HG02642 (cell line): ENCODE results near the gene YJU2.
A peak's percentile ranks its signal among the peaks of the same experiment; 100 is the strongest.
"Not testable (repeated sequence)": the region's sequence is repeated elsewhere in the genome, so short reads cannot be mapped to it uniquely, and the experiment has no call there.

ENCODE experiments used
- ATAC-seq: cut with Tn5 transposase; IDR thresholded peaks from one replicate; pipeline ENCODE4 v1.9.1; 2021; ENCODE audit warnings: mild to moderate bottlenecking; ENCODE audit not compliant: unreplicated experiment, poor library complexity

The YJU2 gene

GRCh38 chr19:4246767-4247593 is at the start of gene YJU2:
Gene YJU2 (plus strand): TSS chr19:4247080. CDS start chr19:4247147, 67 bp downstream.
- peak; percentile 90 for ATAC-seq

- ATAC-seq, result no peak
These were observed 49.7 kb upstream of the YJU2 start for GRCh38 chr19:4197228-4197624.

GRCh38 chr19:4197625-4198466 is 49.0 kb upstream of the YJU2 start:
- no peak for ATAC-seq

GRCh38 chr19:4198467-4199126 is 48.3 kb upstream of the YJU2 start:
- ATAC-seq, result no peak

GRCh38 chr19:4199699-4200293 is 47.1 kb upstream of the YJU2 start:
- ATAC-seq, result no peak

- no peak for ATAC-seq
These were observed 45.8 kb upstream of the YJU2 start for GRCh38 chr19:4200940-4201542.

- ATAC-seq, result no peak
These were observed 45.1 kb upstream of the YJU2 start for GRCh38 chr19:4201798-4202197.

- ATAC-seq, result no peak
These were observed 39.9 kb upstream of the YJU2 start for GRCh38 chr19:4206818-4207484.

GRCh38 chr19:4208385-4209094 is 38.3 kb upstream of the YJU2 start:
- ATAC-seq, result no peak

GRCh38 chr19:4210166-4210731 is 36.6 kb upstream of the YJU2 start:
- no peak for ATAC-seq

GRCh38 chr19:4213116-4213515 is 33.8 kb upstream of the YJU2 start:
- no peak for ATAC-seq

- ATAC-seq, result no peak
These were observed 31.1 kb upstream of the YJU2 start for GRCh38 chr19:4215807-4216206.

- ATAC-seq, result no peak
These were observed 30.0 kb upstream of the YJU2 start for GRCh38 chr19:4216846-4217245.

- ATAC-seq, result no peak
These were observed 29.2 kb upstream of the YJU2 start for GRCh38 chr19:4217429-4218264.

GRCh38 chr19:4218523-4218922 is 28.4 kb upstream of the YJU2 start:
- ATAC-seq, result not testable (repeated sequence)

GRCh38 chr19:4220188-4220587 is 26.7 kb upstream of the YJU2 start:
- ATAC-seq, result no peak

GRCh38 chr19:4224470-4224869 is 22.4 kb upstream of the YJU2 start:
- ATAC-seq, result no peak

GRCh38 chr19:4225885-4226284 is 21.0 kb upstream of the YJU2 start:
- no peak for ATAC-seq
